Measurements from ENCODE around the gene DNAAF6.

DNAAF6 gene

DNA sequence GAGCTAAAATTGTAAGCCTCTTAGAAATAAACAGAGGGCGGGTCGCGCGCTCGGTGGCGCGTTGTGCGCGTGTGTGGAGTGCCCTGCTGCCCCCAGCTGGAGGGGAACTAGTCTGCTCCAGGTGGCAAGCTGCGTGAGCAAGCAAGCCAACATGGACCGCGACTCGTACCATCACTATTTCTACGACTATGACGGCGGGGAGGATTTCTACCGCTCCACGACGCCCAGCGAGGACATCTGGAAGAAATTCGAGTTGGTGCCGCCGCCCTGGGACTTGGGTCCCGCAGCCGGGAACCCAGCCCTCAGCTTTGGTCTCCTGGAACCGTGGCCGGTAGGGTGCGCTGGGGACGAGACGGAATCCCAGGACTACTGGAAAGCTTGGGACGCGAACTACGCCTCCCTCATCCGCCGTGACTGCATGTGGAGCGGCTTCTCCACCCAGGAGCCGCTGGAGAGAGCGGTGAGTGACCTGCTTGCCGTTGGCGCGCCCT is 66.1 kb downstream of the DNAAF6 start:
- no peak for DNase-seq
- no peak for TF ChIP-seq CTCF (IDR thresholded peaks at IDR 0.05; ENCODE audit: low read depth, low read length)
- no peak overlapping the region for H3K4me3 ChIP-seq (ENCODE audit: low read depth, low read length)

GRCh38 chrX:107273795-107274194 is 67.4 kb downstream of the DNAAF6 start:
- TF ChIP-seq CTCF (IDR thresholded peaks at IDR 0.05; ENCODE audit: low read depth, low read length) = no peak
- Histone ChIP-seq H3K4me3 (ENCODE audit: low read depth, low read length) (no peak overlapping the region), H3K9me3 (ENCODE audit: severe bottlenecking) (no peaks in the 10 kb centered on the region)

More for the DNA sequence above, 66.1 kb downstream of the DNAAF6 start:
- Histone ChIP-seq H3K27me3 (ENCODE audit: insufficient read depth, low read depth, severe bottlenecking) (peaks cover 44% of the 10 kb centered on the region), H3K27ac (no peak overlapping the region), H3K36me3 (no peaks in the 10 kb centered on the region), H3K9me3 (ENCODE audit: severe bottlenecking) (no peaks in the 10 kb centered on the region)

GRCh38 chrX:107288676-107289075 is 82.3 kb downstream of the DNAAF6 start:
- Histone ChIP-seq H3K27me3 (ENCODE audit: insufficient read depth, low read depth, severe bottlenecking) (peaks cover 3% of the 10 kb centered on the region), H3K36me3 (no peaks in the 10 kb centered on the region), H3K27ac (no peak overlapping the region), H3K9me3 (ENCODE audit: severe bottlenecking) (no peaks in the 10 kb centered on the region), H3K4me3 (ENCODE audit: low read depth, low read length) (no peak overlapping the region)
- TF ChIP-seq CTCF (IDR thresholded peaks at IDR 0.05; ENCODE audit: low read depth, low read length) = no peak
- no peak for DNase-seq

More at GRCh38 chrX:107273795-107274194, 67.4 kb downstream of the DNAAF6 start:
- DNase-seq = no peak
- no peaks in the 10 kb centered on the region for H3K36me3 ChIP-seq
- H3K27ac ChIP-seq = no peak overlapping the region
- peaks cover 38% of the 10 kb centered on the region for H3K27me3 ChIP-seq (ENCODE audit: insufficient read depth, low read depth, severe bottlenecking)

DNA sequence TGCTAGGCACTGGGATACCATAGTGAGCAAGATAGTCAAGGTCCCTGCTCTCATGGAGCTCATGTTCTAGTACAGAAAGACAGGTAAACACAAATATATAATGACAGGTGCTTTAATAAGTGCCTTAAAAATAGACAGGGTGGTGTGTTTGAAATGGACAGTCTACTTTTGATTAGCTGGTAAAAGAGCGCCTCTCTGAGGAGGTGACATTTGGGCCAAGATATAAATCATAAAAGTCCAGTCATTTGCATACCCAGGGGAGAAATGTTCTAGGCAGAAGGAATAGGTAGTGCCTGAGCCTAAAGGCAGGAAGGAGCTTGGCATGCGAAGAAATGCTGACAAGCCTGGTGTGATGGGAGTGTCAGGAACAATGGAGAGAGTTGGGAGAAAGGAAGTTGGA is 83.6 kb downstream of the DNAAF6 start:
- TF ChIP-seq CTCF (IDR thresholded peaks at IDR 0.05; ENCODE audit: low read depth, low read length) = no peak
- Histone ChIP-seq H3K4me3 (ENCODE audit: low read depth, low read length) (no peak overlapping the region), H3K9me3 (ENCODE audit: severe bottlenecking) (no peaks in the 10 kb centered on the region), H3K36me3 (no peaks in the 10 kb centered on the region), H3K27ac (no peak overlapping the region), H3K27me3 (ENCODE audit: insufficient read depth, low read depth, severe bottlenecking) (peaks cover 3% of the 10 kb centered on the region)
- no peak for DNase-seq

DNA sequence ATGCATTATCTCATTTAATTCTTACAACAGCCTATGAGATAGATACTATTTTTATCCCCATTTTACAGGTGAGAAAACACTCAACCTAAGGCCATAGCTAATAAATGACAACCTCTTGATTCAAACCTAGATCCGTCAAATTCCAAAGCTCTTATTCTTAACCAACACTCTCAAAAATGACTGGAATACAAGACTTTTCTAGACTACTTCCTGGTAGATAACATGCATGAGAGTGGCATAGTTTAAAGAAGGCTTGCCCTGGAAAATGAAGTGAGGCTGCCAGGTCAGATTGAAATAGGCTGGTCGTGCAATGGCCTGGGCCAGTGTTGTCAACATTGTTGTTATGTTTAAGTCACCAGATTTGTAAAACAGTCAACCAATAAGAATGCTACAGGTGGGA is 86.6 kb downstream of the DNAAF6 start:
- DNase-seq = no peak
- H3K27ac ChIP-seq = no peak overlapping the region
- TF ChIP-seq CTCF (IDR thresholded peaks at IDR 0.05; ENCODE audit: low read depth, low read length) = no peak
- no peaks in the 10 kb centered on the region for H3K36me3 ChIP-seq
- no peak overlapping the region for H3K4me3 ChIP-seq (ENCODE audit: low read depth, low read length)
- peaks cover 3% of the 10 kb centered on the region for H3K27me3 ChIP-seq (ENCODE audit: insufficient read depth, low read depth, severe bottlenecking)
- H3K9me3 ChIP-seq (ENCODE audit: severe bottlenecking) = no peaks in the 10 kb centered on the region

Measured in WERI-Rb-1 (cell line).